IPS DF 19.7 (cell line): ENCODE results near the gene CASP10.

Experiments
- DNase-seq: peaks from one replicate; pipeline ENCODE4 v3.0.0-alpha.2; 2013; ENCODE audit warnings: low read depth, low spot score

CASP10 gene

GRCh38 chr2:201260302-201260800, 77.4 kb downstream of the CASP10 start, which contains the start of gene CASP8:
TSS of gene CASP8 (plus strand) at chr2:201260536. CDS start at chr2:201266487, 5,951 bp downstream.
- no peak for DNase-seq

- no peak for DNase-seq
These were observed 78.5 kb downstream of the CASP10 start for GRCh38 chr2:201261471-201261870.

- no peak for DNase-seq
These were observed 79.0 kb downstream of the CASP10 start for GRCh38 chr2:201261906-201262305.

GRCh38 chr2:201262718-201263117, 79.8 kb downstream of the CASP10 start:
- DNase-seq: no peak

GRCh38 chr2:201263779-201264178, 80.8 kb downstream of the CASP10 start:
- no peak for DNase-seq

- DNase-seq: no peak
These were observed 81.7 kb downstream of the CASP10 start for GRCh38 chr2:201264472-201265173.

GRCh38 chr2:201266629-201267028, 83.7 kb downstream of the CASP10 start:
- DNase-seq: no peak

- DNase-seq: no peak
These were observed 84.5 kb downstream of the CASP10 start for GRCh38 chr2:201267278-201268030.

GRCh38 chr2:201269764-201270163, 86.8 kb downstream of the CASP10 start:
- DNase-seq: no peak

GRCh38 chr2:201270293-201271001, 87.5 kb downstream of the CASP10 start:
- DNase-seq: no peak

- DNase-seq: no peak
These were observed 89.0 kb downstream of the CASP10 start for GRCh38 chr2:201271917-201272316.

- no peak for DNase-seq
These were observed 90.5 kb downstream of the CASP10 start for GRCh38 chr2:201273330-201273983.

GRCh38 chr2:201275069-201275468, 92.1 kb downstream of the CASP10 start:
- no peak for DNase-seq

- DNase-seq: peak; percentile 54
These were observed 93.0 kb downstream of the CASP10 start for GRCh38 chr2:201275990-201276389.

- DNase-seq: no peak
These were observed 93.6 kb downstream of the CASP10 start for GRCh38 chr2:201276511-201276910.
